ENCODE measurements around the gene SELENOM.
"Not testable (repeated sequence)": the region's sequence is repeated elsewhere in the genome, so short reads cannot be mapped to it uniquely, and the experiment has no call there.

SELENOM gene

DNA sequence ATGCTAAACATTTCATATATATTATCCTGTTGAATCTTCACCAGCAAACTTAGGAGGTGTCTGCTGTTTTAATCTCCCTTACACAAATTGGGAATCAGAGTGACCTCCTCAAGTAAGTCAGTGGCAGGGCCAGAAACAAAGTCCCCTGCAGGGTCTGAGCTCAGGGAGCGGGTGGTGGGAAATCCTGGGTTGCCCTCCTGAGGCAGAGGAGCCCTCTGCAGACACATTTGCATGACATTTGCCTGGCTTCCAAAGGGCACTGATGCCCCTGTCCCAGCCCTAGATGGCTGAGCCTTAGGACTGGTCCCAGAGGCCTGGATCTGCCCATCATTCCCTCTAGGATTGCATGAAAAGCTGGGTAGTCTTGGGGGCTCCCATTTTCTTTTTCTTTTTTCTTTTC is 13.3 kb upstream of the SELENOM start:
- DNase-seq, result no peak
- Histone ChIP-seq H3K36me3 (no peaks in the 10 kb centered on the region), H3K4me3 (no peak overlapping the region), H3K27ac (no peak overlapping the region), H3K27me3 (no peaks in the 10 kb centered on the region), H3K9me3 (no peaks in the 10 kb centered on the region), H3K4me1 (peaks cover 0 to 17% (median 11%) of the 10 kb centered on the region in 4 donors)
- TF ChIP-seq, protein P1, sequence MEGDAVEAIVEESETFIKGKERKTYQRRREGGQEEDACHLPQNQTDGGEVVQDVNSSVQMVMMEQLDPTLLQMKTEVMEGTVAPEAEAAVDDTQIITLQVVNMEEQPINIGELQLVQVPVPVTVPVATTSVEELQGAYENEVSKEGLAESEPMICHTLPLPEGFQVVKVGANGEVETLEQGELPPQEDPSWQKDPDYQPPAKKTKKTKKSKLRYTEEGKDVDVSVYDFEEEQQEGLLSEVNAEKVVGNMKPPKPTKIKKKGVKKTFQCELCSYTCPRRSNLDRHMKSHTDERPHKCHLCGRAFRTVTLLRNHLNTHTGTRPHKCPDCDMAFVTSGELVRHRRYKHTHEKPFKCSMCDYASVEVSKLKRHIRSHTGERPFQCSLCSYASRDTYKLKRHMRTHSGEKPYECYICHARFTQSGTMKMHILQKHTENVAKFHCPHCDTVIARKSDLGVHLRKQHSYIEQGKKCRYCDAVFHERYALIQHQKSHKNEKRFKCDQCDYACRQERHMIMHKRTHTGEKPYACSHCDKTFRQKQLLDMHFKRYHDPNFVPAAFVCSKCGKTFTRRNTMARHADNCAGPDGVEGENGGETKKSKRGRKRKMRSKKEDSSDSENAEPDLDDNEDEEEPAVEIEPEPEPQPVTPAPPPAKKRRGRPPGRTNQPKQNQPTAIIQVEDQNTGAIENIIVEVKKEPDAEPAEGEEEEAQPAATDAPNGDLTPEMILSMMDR (IDR thresholded peaks at IDR 0.05), result no peak
- intact Hi-C loops (cut with DNase I; ENCODE audit: low total_unique reads), result no loop called here

DNA sequence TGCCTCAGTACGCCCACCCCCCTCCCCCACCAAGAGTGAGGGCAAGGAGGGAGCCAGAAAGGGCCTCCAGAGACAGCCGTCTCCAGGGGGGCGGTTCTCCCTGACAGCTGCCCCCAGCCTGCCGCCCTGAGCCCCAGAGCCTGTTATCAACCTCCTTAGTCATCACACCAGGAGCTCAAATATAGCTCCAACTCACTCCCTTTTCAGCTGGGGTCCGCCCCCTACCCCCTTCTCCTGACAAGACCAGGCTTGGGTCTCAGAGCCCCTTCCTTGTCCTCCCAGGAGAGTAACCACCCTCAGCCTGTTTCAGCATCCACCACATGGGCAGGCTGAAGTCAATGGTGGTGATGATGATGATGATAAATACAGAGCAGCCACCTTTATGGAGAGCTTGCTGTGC is 12.9 kb upstream of the SELENOM start:
- Histone ChIP-seq H3K27me3 (no peaks in the 10 kb centered on the region), H3K27ac (no peak overlapping the region), H3K4me1 (peaks cover 0 to 17% (median 11%) of the 10 kb centered on the region in 4 donors), H3K9me3 (no peaks in the 10 kb centered on the region), H3K4me3 (no peak overlapping the region), H3K36me3 (no peaks in the 10 kb centered on the region)
- intact Hi-C loops (cut with DNase I; ENCODE audit: low total_unique reads), result no loop called here
- TF ChIP-seq, protein P1 (IDR thresholded peaks at IDR 0.05), result no peak
- DNase-seq, result no peak

DNA sequence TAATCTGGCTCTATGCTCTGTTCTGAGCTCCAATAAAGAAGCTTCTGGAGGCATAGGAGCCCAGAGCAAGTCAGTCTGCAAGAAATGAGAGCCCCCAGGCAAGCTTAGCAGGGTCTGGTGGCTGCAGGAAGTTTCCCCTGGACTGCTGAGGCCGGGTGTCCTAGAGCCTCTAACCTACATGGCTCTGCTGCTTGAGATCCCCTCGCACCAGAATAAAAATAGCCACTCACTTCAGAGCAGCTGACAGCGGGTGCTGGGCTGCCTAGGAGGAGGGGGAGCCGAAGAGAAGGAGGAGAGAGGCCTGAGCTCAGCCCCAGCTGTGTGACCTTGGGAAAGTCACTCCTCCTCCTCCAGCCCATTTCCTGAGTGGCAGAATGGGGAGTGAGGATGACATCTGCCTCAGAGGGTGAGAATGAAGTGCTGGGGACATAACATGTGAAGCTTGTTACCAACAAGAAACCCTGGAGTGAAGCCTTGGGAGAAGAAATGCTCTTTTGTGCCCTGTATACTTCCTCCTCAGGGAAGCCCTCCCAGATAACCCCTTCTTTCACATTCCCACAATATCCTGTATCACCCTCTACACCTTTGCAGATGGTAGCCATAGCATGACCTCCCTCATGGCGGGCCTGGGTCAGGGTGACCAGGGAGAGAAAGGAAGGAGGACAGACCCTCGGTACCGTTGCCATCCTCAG is 11.8 kb upstream of the SELENOM start:
- Histone ChIP-seq H3K36me3 (no peaks in the 10 kb centered on the region), H3K27me3 (no peaks in the 10 kb centered on the region), H3K27ac (no peak overlapping the region), H3K9me3 (no peaks in the 10 kb centered on the region), H3K4me3 (no peak overlapping the region), H3K4me1 (peaks cover 0 to 17% (median 11%) of the 10 kb centered on the region in 4 donors)
- intact Hi-C loops (cut with DNase I; ENCODE audit: low total_unique reads), result no loop called here
- TF ChIP-seq, protein P1 (IDR thresholded peaks at IDR 0.05), result no peak
- no peak for DNase-seq

DNA sequence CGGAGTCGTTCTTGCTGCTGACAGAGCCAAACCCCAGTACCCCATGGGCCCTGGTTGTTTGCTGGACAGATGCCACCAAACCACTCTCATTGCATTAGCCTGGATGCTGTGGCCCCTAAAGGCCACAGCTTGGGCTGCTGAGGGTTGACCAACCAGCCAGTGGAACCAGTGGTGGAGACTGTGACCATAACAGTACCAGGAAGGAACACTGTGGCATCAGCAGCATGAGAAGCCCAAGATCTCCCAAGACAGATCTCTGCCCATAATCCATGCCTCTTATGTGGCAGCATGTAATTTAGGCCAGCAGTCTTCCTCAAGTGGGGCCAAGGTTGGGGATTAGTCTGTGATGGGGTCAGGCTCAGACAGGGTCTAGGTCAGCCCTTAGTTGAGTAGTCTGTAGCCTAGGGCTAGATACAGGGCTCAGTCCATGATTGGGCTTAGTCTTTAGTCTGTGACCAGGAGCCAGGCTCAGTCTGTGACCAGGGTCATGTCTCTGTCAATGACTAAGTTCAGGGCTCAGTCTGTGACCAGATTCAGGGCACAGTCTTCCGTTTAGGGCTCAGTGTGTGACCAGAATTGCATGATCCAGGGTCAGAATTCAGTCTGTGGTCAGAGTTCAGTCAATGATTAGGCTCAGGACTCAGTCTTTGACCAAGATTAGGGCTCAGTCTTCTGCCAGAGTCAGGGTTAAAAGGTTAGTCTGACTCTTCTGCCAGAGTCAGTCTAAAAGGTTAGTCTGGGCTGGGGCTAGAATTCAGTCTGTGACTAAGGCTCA is 10.9 kb upstream of the SELENOM start:
- intact Hi-C loops (cut with DNase I; ENCODE audit: low total_unique reads), result no loop called here
- H3K9me3 ChIP-seq, result no peaks in the 10 kb centered on the region
- H3K4me3 ChIP-seq, result no peak overlapping the region
- TF ChIP-seq, protein P1 (IDR thresholded peaks at IDR 0.05), result no peak
- H3K27ac ChIP-seq, result no peak overlapping the region
- no peak for DNase-seq
- H3K27me3 ChIP-seq, result no peaks in the 10 kb centered on the region
- no peaks in the 10 kb centered on the region for H3K36me3 ChIP-seq
- H3K4me1 ChIP-seq, result peaks cover 0 to 15% (median 10%) of the 10 kb centered on the region in 4 donors

DNA sequence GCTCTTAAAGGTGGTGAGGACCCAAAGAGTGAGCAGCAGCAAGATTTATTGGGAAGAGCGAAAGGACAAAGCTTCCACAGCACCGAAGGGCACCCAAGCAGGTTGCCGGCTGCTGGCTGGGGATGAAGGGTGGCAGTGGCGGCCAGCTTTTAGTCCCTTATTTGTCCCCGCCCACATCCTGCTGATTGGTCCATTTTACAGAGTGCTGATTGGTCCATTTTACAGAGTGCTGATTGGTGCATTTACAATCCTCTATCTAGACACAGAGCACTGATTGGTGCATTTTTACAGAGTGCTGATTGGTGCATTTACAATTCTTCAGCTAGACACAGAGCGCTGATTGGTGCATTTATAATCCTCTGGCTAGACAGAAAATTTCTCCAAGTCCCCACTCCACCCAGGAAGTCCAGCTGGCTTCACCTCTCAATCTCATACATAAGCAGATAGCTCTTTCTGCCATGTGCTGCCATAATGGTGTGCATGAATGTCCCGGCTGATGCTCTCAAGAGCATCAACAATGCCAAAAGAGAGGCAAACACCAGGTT is 5.3 kb upstream of the SELENOM start:
- not testable (repeated sequence) for H3K9me3 ChIP-seq, H3K4me1 ChIP-seq, DNase-seq, H3K27ac ChIP-seq, H3K4me3 ChIP-seq, H3K36me3 ChIP-seq, H3K27me3 ChIP-seq
- intact Hi-C loops (cut with DNase I; ENCODE audit: low total_unique reads), result loop anchor here (5.0 kb wide), 1 partner anchor 35 kb away; no protein-coding TSS in a partner anchor

DNA sequence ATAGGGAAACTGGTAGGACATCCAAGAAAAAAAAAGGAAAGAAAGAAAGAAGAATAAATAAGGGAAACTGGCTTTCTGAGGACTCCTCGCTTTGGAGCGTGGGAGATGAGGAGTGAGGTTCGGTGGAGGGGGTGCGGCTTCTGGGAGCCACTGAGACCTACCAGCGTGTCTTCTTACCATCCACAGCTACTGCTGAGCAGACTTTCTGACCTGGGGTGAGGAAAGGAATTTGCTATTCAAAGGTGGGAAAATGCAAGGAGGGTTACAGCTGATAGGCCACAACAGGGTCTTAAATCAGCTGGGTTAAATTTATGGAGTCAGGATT is 488 bp upstream of the SELENOM start:
- Histone ChIP-seq H3K4me3 (peak overlapping the region; percentile 94 to 97), H3K4me1 (peaks cover 0 to 43% (median 36%) of the 10 kb centered on the region in 4 donors), H3K9me3 (no peaks in the 10 kb centered on the region), H3K36me3 (peaks cover 15 to 33% (median 26%) of the 10 kb centered on the region in 3 donors), H3K27ac (peak overlapping the region; percentile 81 to 100), H3K27me3 (no peaks in the 10 kb centered on the region)
- no peak for DNase-seq
- intact Hi-C loops (cut with DNase I; ENCODE audit: low total_unique reads), result loop anchor here (2.0 to 5.0 kb wide), 2 partner anchors 17 to 164 kb away; no protein-coding TSS in a partner anchor
- TF ChIP-seq, protein P1 (IDR thresholded peaks at IDR 0.05), result no peak
